HepG2 (cell line): ENCODE data around the gene VDAC1. TPM values are rescaled to one million over a fixed set of nuclear protein-coding genes. Genes with fewer than 3 reads are reported as not detected.

Source experiments
- ATAC-seq: fragments of 200-7000 bp; cut with Tn5 transposase; 3 replicates; pipeline ENCODE4 v1.9.1; 2020; ENCODE audit warnings: mild to moderate bottlenecking, moderate library complexity
- BruUV-seq: library from RNA; stranded (reverse); fragments of 400-500 nt; replicated peaks from 2 replicates; lab custom pipeline; 2021; lab: Mats Ljungman, UMichigan
- CTCF ChIA-PET: fragments of 300-600 bp; formaldehyde crosslinking; extraction: SDS; loops from one replicate; lab custom pipeline; 2021; ENCODE audit warnings: low total read pairs, inconsistent platforms, low intra/inter-chr PET ratio; lab: Yijun Ruan, JAX
- POLR2A ChIA-PET: fragments of 350-600 bp; sonication (Branson Sonifier 250); formaldehyde crosslinking; loops from one replicate; lab custom pipeline; 2020; ENCODE audit warnings: antibody characterized with exemption, inconsistent platforms; lab: Yijun Ruan, JAX
- DNase-seq: peaks from one replicate; pipeline ENCODE4 v3.0.0-alpha.2; 2015; ENCODE audit warnings: low spot score
- FAIRE-seq: peaks from 3 replicates; lab custom pipeline; 2011; peaks lifted over from hg19 to GRCh38; lab: Jason Lieb, UNC
- H2AFZ ChIP-seq: one replicate; pipeline ENCODE4 v1.6.1; 2011; ENCODE audit warnings: low read length, inconsistent platforms
- H3K27ac ChIP-seq: fragments of 300-600 bp; 3 replicates; pipeline ENCODE4 v1.8.0; 2011; ENCODE audit warnings: mixed run types, mild to moderate bottlenecking, mixed read lengths, low read length, inconsistent platforms; ENCODE audit not compliant: insufficient read depth; ENCODE audit errors: extremely low read length
- H3K27me3 ChIP-seq, 2 experiments: fragments of 200-600 bp in 1 of 2; 2 replicates in 1 of 2; 3 replicates in 1 of 2; pipeline versions ENCODE4 v1.6.0 to v1.8.0; 2011; ENCODE audit warnings: low read length in 2 of 2, mild to moderate bottlenecking in 2 of 2, moderate library complexity in 2 of 2, inconsistent platforms in 1 of 2; ENCODE audit not compliant: insufficient read depth in 2 of 2, control insufficient read depth in 1 of 2
- H3K36me3 ChIP-seq, 2 experiments: fragments of 200-600 bp in 1 of 2; replicated peaks in 1 of 2; 2 replicates in 1 of 2; 3 replicates in 1 of 2; pipeline versions ENCODE4 v1.5.1 to v1.8.0; 2011; ENCODE audit warnings: low read length in 2 of 2, inconsistent platforms in 1 of 2; ENCODE audit not compliant: insufficient read depth in 2 of 2, control insufficient read depth in 1 of 2
- H3K4me1 ChIP-seq: 2 replicates; pipeline ENCODE4 v1.5.1; 2012; ENCODE audit warnings: low read length, inconsistent platforms; ENCODE audit not compliant: insufficient read depth
- H3K4me2 ChIP-seq: 2 replicates; pipeline ENCODE4 v1.6.0; 2011; ENCODE audit warnings: low read depth, low read length, inconsistent platforms
- H3K4me3 ChIP-seq, 3 experiments: fragments of 200-600 bp in 1 of 3; sonication (generic), shearing (Covaris generic) in 1 of 3; replicated peaks in 1 of 3; 2 replicates each; pipeline ENCODE4 v1.5.1; 2011 to 2016; ENCODE audit warnings: low read length in 3 of 3, inconsistent platforms in 2 of 3, low read depth in 2 of 3, mild to moderate bottlenecking in 2 of 3, control low read depth in 1 of 3, mixed read lengths in 1 of 3; ENCODE audit not compliant: insufficient read depth in 1 of 3
- H3K79me2 ChIP-seq: one replicate; pipeline ENCODE4 v1.6.1; 2011; ENCODE audit warnings: low read length, inconsistent platforms; ENCODE audit not compliant: insufficient read depth
- H3K9ac ChIP-seq: 2 replicates; pipeline ENCODE4 v1.6.0; 2011; ENCODE audit warnings: mild to moderate bottlenecking, low read depth, low read length, inconsistent platforms; ENCODE audit not compliant: insufficient read depth
- H3K9me3 ChIP-seq: 2 replicates; pipeline ENCODE4 v1.5.1; 2012; ENCODE audit warnings: mild to moderate bottlenecking, low read length
- H4K20me1 ChIP-seq: 2 replicates; pipeline ENCODE4 v1.6.0; 2011; ENCODE audit warnings: inconsistent platforms, mild to moderate bottlenecking, low read length, moderate library complexity; ENCODE audit not compliant: insufficient read depth
- IRX3 ChIP-seq: sonication (generic); formaldehyde crosslinking; IDR thresholded peaks from 2 replicates; pipeline ENCODE4 v1.8.1; 2023; ENCODE audit warnings: mild to moderate bottlenecking, low read depth, missing genetic modification reagents, borderline replicate concordance
- KMT2B ChIP-seq: IDR thresholded peaks from 2 replicates; pipeline ENCODE4 v1.6.1; 2016; ENCODE audit warnings: missing genetic modification reagents, missing compliant biosample characterization
- ZNF263 ChIP-seq: sonication (generic); formaldehyde crosslinking; IDR thresholded peaks from 2 replicates; pipeline ENCODE4 v1.4.0; 2020; ENCODE audit warnings: missing genetic modification reagents
- ZNF816 ChIP-seq: sonication (generic); formaldehyde crosslinking; IDR thresholded peaks from 2 replicates; pipeline ENCODE4 v1.8.0; 2022; ENCODE audit warnings: missing genetic modification reagents, mild to moderate bottlenecking, borderline replicate concordance
- WGBS: methylation state at CpG from one replicate; pipeline ENCODE4 v1.1.6; 2017; ENCODE audit warnings: low lambda C conversion rate; 5-methylcytosine and 5-hydroxymethylcytosine counted together
- in situ Hi-C: cut with HindIII; loops from 2 replicates; pipeline ENCODE4 v1.10.0; 2017; ENCODE audit warnings: low pct_unique_long_range_greater_than_20kb; ENCODE audit not compliant: extremely low pct_ligation_motif_present
- intact Hi-C: fragments of 100-400 bp; cut with micrococcal nuclease; formaldehyde crosslinking; loops from one replicate; pipeline ENCODE4 v1.10.0; 2022; ENCODE audit not compliant: unreplicated experiment
- polyA plus RNA-seq, 8 experiments: library from polyadenylated mRNA; depleted of rRNA in 3 of 8; stranded (reverse) in 7 of 8; unstranded in 1 of 8; fragments of >200 nt; fragmentation: Illumina TruSeq in 4 of 8; extraction: Trizol in 4 of 8; gene quantifications; 2 replicates each; pipeline versions ENCODE4 v1.2.1 to v1.2.3, GENCODE V29; 2011 to 2016; ENCODE audit warnings: low read depth in 4 of 8, missing spikeins in 1 of 8, mixed read lengths in 1 of 8; ENCODE audit not compliant: insufficient read depth in 1 of 8
- total RNA-seq, 5 experiments: library from RNA; depleted of rRNA; stranded (reverse); fragments of >200 nt; fragmentation: Illumina TruSeq; extraction: Trizol; gene quantifications; 2 replicates each; pipeline ENCODE4 v1.2.3, GENCODE V29; 2016; ENCODE audit warnings: low read depth in 1 of 5
- TF ChIP-seq, protein P1 (sequence below): sonication (generic); formaldehyde crosslinking; conservative IDR thresholded peaks from 2 replicates; pipeline ENCODE4 v1.4.0; 2020; ENCODE audit warnings: missing genetic modification reagents

The VDAC1 gene
- total and polyA plus RNA-seq, 2 of the 13 experiments (the other 11 are each of a cell fraction or from before 2014, with no cell fraction given) = 112 to 380 TPM

GRCh38 chr5:133942614-133943474, 61.9 kb downstream of the VDAC1 start:
- WGBS = 25% methylated on average over 10 of the region's 11 CpGs
- no peak overlapping the region for H3K4me3 ChIP-seq
- H3K27ac ChIP-seq = no peak overlapping the region
- no peaks in the 10 kb centered on the region for H3K79me2 ChIP-seq
- H2AFZ ChIP-seq = no peak overlapping the region
- no peak overlapping the region for H3K9ac ChIP-seq
- H4K20me1 ChIP-seq = no peaks in the 10 kb centered on the region
- peaks cover 22% of the 10 kb centered on the region for H3K4me1 ChIP-seq
- peaks cover 1 to 9% of the 10 kb centered on the region in 2 experiments; a peak in 2 of 5 replicates for H3K27me3 ChIP-seq
- intact Hi-C loops = loop anchor here (10.0 kb wide), 2 partner anchors 188 to 388 kb away; no protein-coding TSS in a partner anchor
- H3K9me3 ChIP-seq = no peaks in the 10 kb centered on the region
- in situ Hi-C loops = loop anchor here (10.0 kb wide), 1 partner anchor 518 kb away; no protein-coding TSS in a partner anchor
- ATAC-seq = no peak; the same call in 2 of the 3 replicates
- no TSS peak for BruUV-seq
- ChIA-PET POLR2A (no interaction called here), CTCF (interaction anchor here (1.5 kb wide), 1 partner anchor 519 kb away, joined by 6 read pairs; no protein-coding TSS in a partner anchor)
- no peak for FAIRE-seq
- H3K4me2 ChIP-seq = no peak overlapping the region
- TF ChIP-seq IRX3 (CRISPR knock-in tag) (no peak), ZNF816 (CRISPR knock-in tag) (no peak), ZNF263 (CRISPR knock-in tag) (peak; percentile 76), KMT2B (CRISPR knock-in tag) (no peak)
- TF ChIP-seq, protein P1, sequence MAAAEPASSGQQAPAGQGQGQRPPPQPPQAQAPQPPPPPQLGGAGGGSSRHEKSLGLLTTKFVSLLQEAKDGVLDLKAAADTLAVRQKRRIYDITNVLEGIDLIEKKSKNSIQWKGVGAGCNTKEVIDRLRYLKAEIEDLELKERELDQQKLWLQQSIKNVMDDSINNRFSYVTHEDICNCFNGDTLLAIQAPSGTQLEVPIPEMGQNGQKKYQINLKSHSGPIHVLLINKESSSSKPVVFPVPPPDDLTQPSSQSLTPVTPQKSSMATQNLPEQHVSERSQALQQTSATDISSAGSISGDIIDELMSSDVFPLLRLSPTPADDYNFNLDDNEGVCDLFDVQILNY (CRISPR knock-in tag) = no peak
- no peaks in the 10 kb centered on the region for H3K36me3 ChIP-seq
- DNase-seq = no peak
